GM19468 (cell line): ENCODE data around the gene RHOF.
"Not testable (repeated sequence)": the region's sequence is repeated elsewhere in the genome, so short reads cannot be mapped to it uniquely, and the experiment has no call there.

Experiments
- ATAC-seq: cut with Tn5 transposase; IDR thresholded peaks from one replicate; pipeline ENCODE4 v1.9.1; 2021; ENCODE audit warnings: mild to moderate bottlenecking, moderate library complexity, moderate number of reproducible peaks; ENCODE audit not compliant: unreplicated experiment; ENCODE audit errors: extremely low read depth

RHOF gene

GRCh38 chr12:121751749-121752351 lies 41.6 kb downstream of the RHOF start:
- no peak for ATAC-seq

GRCh38 chr12:121751034-121751433 lies 42.5 kb downstream of the RHOF start:
- ATAC-seq: no peak

- no peak for ATAC-seq
These were observed 43.0 kb downstream of the RHOF start for GRCh38 chr12:121750507-121750955.

GRCh38 chr12:121749267-121749666 lies 44.2 kb downstream of the RHOF start:
- ATAC-seq: no peak

- no peak for ATAC-seq
These were observed 44.8 kb downstream of the RHOF start for GRCh38 chr12:121748571-121749265.

GRCh38 chr12:121748218-121748570 lies 45.3 kb downstream of the RHOF start:
- ATAC-seq: no peak

- ATAC-seq: not testable (repeated sequence)
These were observed 47.9 kb downstream of the RHOF start for GRCh38 chr12:121745545-121745944.

- ATAC-seq: no peak
These were observed 51.7 kb downstream of the RHOF start for GRCh38 chr12:121741743-121742142.

GRCh38 chr12:121740847-121741246 lies 52.6 kb downstream of the RHOF start:
- ATAC-seq: no peak

- no peak for ATAC-seq
These were observed 55.1 kb downstream of the RHOF start for GRCh38 chr12:121738340-121738858.

- no peak for ATAC-seq
These were observed 59.6 kb downstream of the RHOF start for GRCh38 chr12:121733849-121734248.

- ATAC-seq: no peak
These were observed 62.0 kb downstream of the RHOF start for GRCh38 chr12:121731473-121731872.

- no peak for ATAC-seq
These were observed 64.5 kb downstream of the RHOF start for GRCh38 chr12:121729021-121729420.
